DND-41 (cell line): Measurements from ENCODE around the gene KCNT2.

Source experiments
- ATAC-seq: fragments of 200-7000 bp; cut with Tn5 transposase; 3 replicates; pipeline ENCODE4 v1.9.1; 2021; ENCODE audit warnings: low read depth; ENCODE audit not compliant: insufficient read depth
- DNase-seq: peaks from one replicate; pipeline ENCODE4 v3.0.0-alpha.2; 2020
- H2AFZ ChIP-seq: 2 replicates; pipeline ENCODE4 v1.6.0; 2012; ENCODE audit warnings: low read depth, low read length
- H3K27ac ChIP-seq: 2 replicates; pipeline ENCODE4 v1.5.1; 2012; ENCODE audit warnings: low read length, inconsistent platforms
- H3K27me3 ChIP-seq: fragments of 200-600 bp; sonication (generic); 2 replicates; pipeline ENCODE4 v1.6.0; 2012; ENCODE audit warnings: low read length, mild to moderate bottlenecking, inconsistent platforms; ENCODE audit not compliant: insufficient read depth, poor library complexity
- H3K36me3 ChIP-seq: 2 replicates; pipeline ENCODE4 v1.5.1; 2012; ENCODE audit warnings: low read length, inconsistent platforms; ENCODE audit not compliant: insufficient read depth
- H3K4me1 ChIP-seq: 2 replicates; pipeline ENCODE4 v1.5.1; 2012; ENCODE audit warnings: mild to moderate bottlenecking, low read length; ENCODE audit not compliant: insufficient read depth
- H3K4me2 ChIP-seq: 2 replicates; pipeline ENCODE4 v1.6.0; 2012; ENCODE audit warnings: mild to moderate bottlenecking, moderate library complexity, low read length, inconsistent platforms; ENCODE audit not compliant: insufficient read depth
- H3K4me3 ChIP-seq, 2 experiments: fragments of 200-600 bp in 1 of 2; shearing (Covaris generic) in 1 of 2; 2 replicates each; pipeline ENCODE4 v1.5.1; 2012 to 2016; ENCODE audit warnings: inconsistent platforms in 2 of 2, low read length in 2 of 2, mild to moderate bottlenecking in 2 of 2, low read depth in 1 of 2, moderate library complexity in 1 of 2
- H3K79me2 ChIP-seq: 2 replicates; pipeline ENCODE4 v1.6.0; 2012; ENCODE audit warnings: low read length, inconsistent platforms; ENCODE audit not compliant: insufficient read depth
- H3K9ac ChIP-seq: 2 replicates; pipeline ENCODE4 v1.6.0; 2012; ENCODE audit warnings: low read depth, mild to moderate bottlenecking, inconsistent platforms, low read length, moderate library complexity
- H3K9me3 ChIP-seq: 2 replicates; pipeline ENCODE4 v1.5.1; 2012; ENCODE audit warnings: low read length, moderate library complexity, mild to moderate bottlenecking, inconsistent platforms; ENCODE audit not compliant: insufficient read depth, severe bottlenecking
- H4K20me1 ChIP-seq: 2 replicates; pipeline ENCODE4 v1.6.0; 2012; ENCODE audit warnings: low read length; ENCODE audit not compliant: insufficient read depth
- EZH2 ChIP-seq: IDR thresholded peaks from 3 replicates; pipeline ENCODE4 v1.6.1; 2012; ENCODE audit warnings: borderline replicate concordance, low read depth, mild to moderate bottlenecking, moderate library complexity, low read length, inconsistent platforms; ENCODE audit not compliant: severe bottlenecking
- TF ChIP-seq, protein P1 (sequence below): IDR thresholded peaks from 2 replicates; pipeline ENCODE4 v1.5.1; 2012; ENCODE audit warnings: borderline replicate concordance, low read length, moderate library complexity, mild to moderate bottlenecking; ENCODE audit not compliant: poor library complexity, severe bottlenecking; ENCODE audit errors: extremely low read depth

Gene KCNT2

GRCh38 chr1:196619721-196620120 lies 11.5 kb upstream of the KCNT2 start:
- no peak overlapping the region for H3K27ac ChIP-seq
- no peaks in the 10 kb centered on the region for H3K27me3 ChIP-seq
- H3K79me2 ChIP-seq = no peaks in the 10 kb centered on the region
- no peak overlapping the region for H3K4me3 ChIP-seq
- H3K4me1 ChIP-seq = no peaks in the 10 kb centered on the region
- H3K9ac ChIP-seq = no peak overlapping the region
- no peak for TF ChIP-seq EZH2
- TF ChIP-seq, protein P1, sequence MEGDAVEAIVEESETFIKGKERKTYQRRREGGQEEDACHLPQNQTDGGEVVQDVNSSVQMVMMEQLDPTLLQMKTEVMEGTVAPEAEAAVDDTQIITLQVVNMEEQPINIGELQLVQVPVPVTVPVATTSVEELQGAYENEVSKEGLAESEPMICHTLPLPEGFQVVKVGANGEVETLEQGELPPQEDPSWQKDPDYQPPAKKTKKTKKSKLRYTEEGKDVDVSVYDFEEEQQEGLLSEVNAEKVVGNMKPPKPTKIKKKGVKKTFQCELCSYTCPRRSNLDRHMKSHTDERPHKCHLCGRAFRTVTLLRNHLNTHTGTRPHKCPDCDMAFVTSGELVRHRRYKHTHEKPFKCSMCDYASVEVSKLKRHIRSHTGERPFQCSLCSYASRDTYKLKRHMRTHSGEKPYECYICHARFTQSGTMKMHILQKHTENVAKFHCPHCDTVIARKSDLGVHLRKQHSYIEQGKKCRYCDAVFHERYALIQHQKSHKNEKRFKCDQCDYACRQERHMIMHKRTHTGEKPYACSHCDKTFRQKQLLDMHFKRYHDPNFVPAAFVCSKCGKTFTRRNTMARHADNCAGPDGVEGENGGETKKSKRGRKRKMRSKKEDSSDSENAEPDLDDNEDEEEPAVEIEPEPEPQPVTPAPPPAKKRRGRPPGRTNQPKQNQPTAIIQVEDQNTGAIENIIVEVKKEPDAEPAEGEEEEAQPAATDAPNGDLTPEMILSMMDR = no peak
- no peaks in the 10 kb centered on the region for H3K36me3 ChIP-seq
- no peak overlapping the region for H3K4me2 ChIP-seq
- ATAC-seq = no peak
- H4K20me1 ChIP-seq = no peaks in the 10 kb centered on the region
- DNase-seq = no peak
- H3K9me3 ChIP-seq = no peaks in the 10 kb centered on the region
- H2AFZ ChIP-seq = no peak overlapping the region

GRCh38 chr1:196611873-196612272 lies 3.6 kb upstream of the KCNT2 start:
- no peak for DNase-seq
- H3K4me1 ChIP-seq = no peaks in the 10 kb centered on the region

GRCh38 chr1:196609370-196609737 lies 1.1 kb upstream of the KCNT2 start:
- H3K79me2 ChIP-seq = no peaks in the 10 kb centered on the region
- no peak overlapping the region for H3K9ac ChIP-seq
- H3K4me2 ChIP-seq = no peak overlapping the region
- ATAC-seq (no peak), DNase-seq (no peak)
- no peaks in the 10 kb centered on the region for H3K9me3 ChIP-seq
- no peak for TF ChIP-seq EZH2
- TF ChIP-seq, protein P1 = no peak
- no peaks in the 10 kb centered on the region for H4K20me1 ChIP-seq
- no peak overlapping the region for H3K4me3 ChIP-seq
- H3K36me3 ChIP-seq = no peaks in the 10 kb centered on the region
- H2AFZ ChIP-seq = no peak overlapping the region
- H3K4me1 ChIP-seq = no peaks in the 10 kb centered on the region
- H3K27me3 ChIP-seq = no peaks in the 10 kb centered on the region
- no peak overlapping the region for H3K27ac ChIP-seq

More at GRCh38 chr1:196611873-196612272, 3.6 kb upstream of the KCNT2 start:
- no peak overlapping the region for H2AFZ ChIP-seq
- H3K27me3 ChIP-seq = no peaks in the 10 kb centered on the region
- H4K20me1 ChIP-seq = no peaks in the 10 kb centered on the region
- H3K36me3 ChIP-seq = no peaks in the 10 kb centered on the region
- TF ChIP-seq, protein P1 = no peak
- TF ChIP-seq EZH2 = no peak
- no peak for ATAC-seq
- H3K27ac ChIP-seq = no peak overlapping the region
- H3K4me3 ChIP-seq = no peak overlapping the region
- H3K4me2 ChIP-seq = no peak overlapping the region
- H3K9me3 ChIP-seq = no peaks in the 10 kb centered on the region
- H3K79me2 ChIP-seq = no peaks in the 10 kb centered on the region
- H3K9ac ChIP-seq = no peak overlapping the region

DNA sequence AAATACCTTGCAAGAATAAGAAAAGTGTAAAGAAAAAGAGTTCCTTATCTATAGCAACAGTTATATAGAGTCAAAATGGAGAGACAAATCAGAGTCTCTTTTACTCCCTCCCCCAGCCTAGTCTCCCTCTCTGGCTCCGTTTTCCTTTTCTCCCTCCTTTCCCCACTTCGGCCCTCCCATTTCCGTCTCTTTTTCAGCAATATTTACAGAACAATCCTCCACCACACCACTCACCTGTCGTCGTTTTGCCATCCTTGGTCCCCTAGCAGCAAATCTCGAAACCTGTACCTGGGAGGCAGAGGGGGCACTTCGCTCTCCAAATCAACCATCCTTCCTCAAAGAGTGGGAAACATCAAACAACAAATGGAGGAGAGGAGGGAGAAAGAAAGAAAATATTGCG lies 259 bp downstream of the KCNT2 start:
- Histone ChIP-seq H3K4me1 (no peaks in the 10 kb centered on the region), H3K9ac (no peak overlapping the region), H3K4me2 (no peak overlapping the region), H3K9me3 (no peaks in the 10 kb centered on the region), H3K4me3 (no peak overlapping the region), H3K79me2 (no peaks in the 10 kb centered on the region), H3K27ac (no peak overlapping the region), H2AFZ (no peak overlapping the region; the same call in 1 of the 2 replicates), H3K27me3 (no peaks in the 10 kb centered on the region), H3K36me3 (no peaks in the 10 kb centered on the region), H4K20me1 (no peaks in the 10 kb centered on the region)
- ATAC-seq (no peak), DNase-seq (no peak)
- no peak for TF ChIP-seq EZH2
- TF ChIP-seq, protein P1 = no peak
